Measurements from ENCODE around the gene CEMIP. TPM values are rescaled to one million over a fixed set of nuclear protein-coding genes. Genes with fewer than 3 reads are reported as not detected.

CEMIP gene
- total and polyA plus RNA-seq, 5 experiments from 2014 or later: 0.13 TPM; not detected in 4

DNA sequence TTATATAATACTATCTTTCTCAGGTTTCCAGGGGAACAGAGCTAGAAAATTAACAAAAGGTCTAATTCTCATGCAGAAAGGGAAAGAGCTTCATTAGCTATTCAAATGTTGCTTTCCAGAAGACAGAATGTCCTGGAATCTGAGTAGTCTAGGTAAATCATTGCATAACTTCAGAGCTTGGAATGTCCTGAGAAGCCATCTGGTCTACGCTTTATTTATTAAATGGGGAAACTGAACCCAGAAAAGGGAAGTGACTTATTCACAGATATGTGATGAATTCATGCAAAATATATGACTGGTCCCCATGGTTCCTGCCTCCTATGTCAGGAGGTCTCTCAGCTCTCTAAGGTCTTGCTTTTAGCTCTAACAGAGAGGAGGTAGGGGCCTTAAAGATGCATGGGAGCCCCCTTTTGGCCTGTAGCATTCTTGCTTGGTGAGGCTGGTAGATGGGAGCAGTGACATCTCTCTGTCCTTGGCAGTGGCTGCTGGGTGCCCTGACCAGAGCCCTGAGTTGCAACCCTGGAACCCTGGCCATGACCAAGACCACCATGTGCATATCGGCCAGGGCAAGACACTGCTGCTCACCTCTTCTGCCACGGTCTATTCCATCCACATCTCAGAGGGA, 99.2 kb downstream of the CEMIP start:
- H3K27me3 Mint-ChIP-seq: peaks cover 2 to 28% (median 4%) of the 10 kb centered on the region in 5 donors
- H3K9me3 Mint-ChIP-seq: no peaks in the 10 kb centered on the region
- POLR2A ChIA-PET: no interaction called here
- DNase-seq (no peak), ATAC-seq (no peak)
- H3K4me3 Mint-ChIP-seq: no peak overlapping the region
- H3K4me1 Mint-ChIP-seq: peaks cover 0 to 5% (median 0%) of the 10 kb centered on the region in 4 donors
- H3K36me3 Mint-ChIP-seq: no peaks in the 10 kb centered on the region
- H3K27ac Mint-ChIP-seq: no peak overlapping the region

DNA sequence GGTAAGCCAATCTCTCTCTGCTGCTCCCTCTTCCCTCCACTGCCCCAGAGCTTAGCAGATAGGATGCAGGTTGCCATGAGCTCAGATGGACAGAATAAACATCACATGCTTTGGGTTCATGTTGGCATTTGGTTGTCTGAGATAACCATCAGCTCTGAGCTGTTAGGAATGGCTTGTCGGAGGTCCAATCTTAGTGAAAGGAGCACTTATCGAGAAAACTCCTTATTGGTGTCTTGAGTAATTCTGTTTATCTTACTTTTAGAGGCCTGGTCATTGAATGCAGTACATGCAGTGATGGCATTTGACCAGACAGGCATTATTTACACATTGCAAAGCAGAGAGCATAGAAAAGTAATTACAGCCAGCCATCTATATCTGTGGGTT, 99.7 kb downstream of the CEMIP start:
- Mint-ChIP-seq H3K9me3 (no peaks in the 10 kb centered on the region), H3K36me3 (no peaks in the 10 kb centered on the region), H3K27ac (no peak overlapping the region), H3K4me1 (peaks cover 0 to 5% (median 0%) of the 10 kb centered on the region in 4 donors), H3K27me3 (peaks cover 2 to 28% (median 4%) of the 10 kb centered on the region in 5 donors), H3K4me3 (no peak overlapping the region)
- POLR2A ChIA-PET: no interaction called here
- ATAC-seq (no peak), DNase-seq (no peak)

DNA sequence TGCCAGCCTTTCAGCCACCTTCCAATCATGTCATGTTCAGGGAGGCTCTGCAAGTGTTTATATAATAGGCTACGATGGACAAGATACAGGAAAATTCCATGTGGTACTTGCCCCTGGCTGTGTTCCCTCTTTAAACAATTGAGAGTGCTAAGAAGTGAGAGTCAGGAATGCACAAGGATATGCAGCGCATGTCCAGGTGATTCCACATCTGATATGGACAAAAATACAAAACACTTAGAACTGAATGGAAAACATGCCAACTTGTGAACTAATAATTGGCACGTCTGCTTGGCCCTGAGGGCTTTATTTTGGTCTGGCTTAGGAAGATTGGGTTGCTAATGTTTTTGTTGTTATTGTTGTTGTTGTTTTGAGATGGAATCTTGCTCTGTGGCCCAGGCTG, 100.9 kb downstream of the CEMIP start:
- POLR2A ChIA-PET: no interaction called here
- no peak overlapping the region for H3K4me3 Mint-ChIP-seq
- H3K27me3 Mint-ChIP-seq: peaks cover 2 to 28% (median 5%) of the 10 kb centered on the region in 5 donors
- H3K27ac Mint-ChIP-seq: no peak overlapping the region
- H3K4me1 Mint-ChIP-seq: peaks cover 0 to 5% (median 0%) of the 10 kb centered on the region in 4 donors
- ATAC-seq (no peak), DNase-seq (no peak)
- H3K9me3 Mint-ChIP-seq: no peaks in the 10 kb centered on the region
- H3K36me3 Mint-ChIP-seq: no peaks in the 10 kb centered on the region

DNA sequence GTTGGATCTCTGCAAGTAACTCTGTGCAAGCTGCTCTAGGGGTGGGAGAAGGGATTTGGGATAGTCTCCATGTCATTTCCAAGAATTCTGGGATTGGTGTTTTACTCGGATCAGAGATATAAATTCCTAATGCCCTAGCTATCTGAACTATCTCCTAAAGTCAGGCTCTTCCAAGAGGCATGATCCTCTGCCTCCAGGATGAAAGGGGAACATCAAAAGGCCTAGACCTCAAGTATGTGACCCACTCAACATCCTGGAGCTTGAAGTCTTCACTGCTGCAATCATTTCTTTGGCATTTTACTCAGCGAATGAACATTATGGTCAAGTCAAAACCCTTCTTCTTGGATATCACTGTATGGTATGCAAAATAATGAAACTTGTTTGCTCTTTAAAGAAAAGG, 104.5 kb downstream of the CEMIP start:
- no peaks in the 10 kb centered on the region for H3K9me3 Mint-ChIP-seq
- H3K27me3 Mint-ChIP-seq: peaks cover 0 to 4% (median 2%) of the 10 kb centered on the region in 5 donors
- no peak overlapping the region for H3K27ac Mint-ChIP-seq
- POLR2A ChIA-PET: no interaction called here
- H3K4me1 Mint-ChIP-seq: peaks cover 0 to 9% (median 3%) of the 10 kb centered on the region in 4 donors
- H3K36me3 Mint-ChIP-seq: peaks cover 0 to 5% (median 0%) of the 10 kb centered on the region in 3 donors
- H3K4me3 Mint-ChIP-seq: no peak overlapping the region
- no peak for ATAC-seq
- no peak for DNase-seq

DNA sequence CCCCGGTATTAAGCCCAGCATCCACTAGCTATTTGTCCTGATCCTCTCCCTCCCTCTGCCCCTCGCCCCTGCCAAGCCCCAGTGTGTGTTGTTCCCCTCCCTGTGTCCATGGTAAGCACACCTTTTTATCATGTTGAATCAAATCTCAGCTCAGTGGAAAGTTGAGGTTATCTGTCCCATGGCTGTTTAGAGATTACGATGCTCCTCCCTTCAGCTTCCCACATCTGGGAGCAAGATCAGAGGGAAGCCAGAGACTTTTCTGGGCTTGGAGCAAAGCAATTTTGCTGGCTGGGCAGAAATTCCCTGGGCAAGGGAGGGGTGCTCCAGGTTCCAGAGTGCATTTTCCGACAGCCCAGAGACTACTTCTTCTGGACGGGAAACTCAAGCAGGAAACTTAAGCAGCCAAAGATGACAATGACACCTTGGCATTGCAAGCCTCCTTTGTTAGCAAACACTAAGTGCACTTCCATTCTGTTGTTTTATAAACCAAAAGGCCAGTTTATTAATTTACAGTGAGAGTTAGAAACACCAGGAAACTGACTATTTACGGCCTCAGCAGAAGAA, 105.9 kb downstream of the CEMIP start:
- Mint-ChIP-seq H3K4me1 (peaks cover 0 to 10% (median 8%) of the 10 kb centered on the region in 4 donors), H3K9me3 (no peaks in the 10 kb centered on the region), H3K27ac (no peak overlapping the region), H3K27me3 (peaks cover 0 to 4% (median 2%) of the 10 kb centered on the region in 5 donors), H3K36me3 (peaks cover 0 to 5% (median 0%) of the 10 kb centered on the region in 3 donors), H3K4me3 (no peak overlapping the region)
- ATAC-seq (no peak), DNase-seq (no peak)
- POLR2A ChIA-PET: no interaction called here

DNA sequence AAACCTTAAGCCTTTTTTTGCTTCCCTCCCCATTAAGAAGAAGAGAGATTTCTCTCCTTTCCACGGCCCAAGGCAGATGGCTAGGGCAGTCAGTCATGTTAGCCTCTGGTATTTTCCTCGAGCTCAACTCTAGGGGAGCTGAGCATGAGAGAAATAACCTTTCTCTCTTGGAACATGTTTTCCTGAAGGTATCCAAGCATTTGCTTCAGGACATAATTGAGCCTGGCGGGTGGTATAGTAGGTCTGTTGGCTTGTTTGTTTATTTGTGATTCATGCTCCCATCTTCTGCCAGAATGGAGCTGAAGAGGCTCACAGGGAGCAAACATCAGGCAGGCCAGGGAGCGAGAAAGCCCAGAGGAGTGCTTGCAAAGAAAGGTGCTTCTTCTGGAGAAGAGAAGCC, 108.0 kb downstream of the CEMIP start:
- ATAC-seq (no peak), DNase-seq (no peak)
- peak overlapping the region in 2 of 10 donors; percentile 7 to 36 for H3K27ac Mint-ChIP-seq
- no peaks in the 10 kb centered on the region for H3K9me3 Mint-ChIP-seq
- peaks cover 0 to 4% (median 0%) of the 10 kb centered on the region in 5 donors for H3K27me3 Mint-ChIP-seq
- peaks cover 0 to 10% (median 0%) of the 10 kb centered on the region in 3 donors for H3K36me3 Mint-ChIP-seq
- H3K4me1 Mint-ChIP-seq: peaks cover 7 to 10% (median 8%) of the 10 kb centered on the region in 4 donors
- POLR2A ChIA-PET: no interaction called here
- no peak overlapping the region for H3K4me3 Mint-ChIP-seq

DNA sequence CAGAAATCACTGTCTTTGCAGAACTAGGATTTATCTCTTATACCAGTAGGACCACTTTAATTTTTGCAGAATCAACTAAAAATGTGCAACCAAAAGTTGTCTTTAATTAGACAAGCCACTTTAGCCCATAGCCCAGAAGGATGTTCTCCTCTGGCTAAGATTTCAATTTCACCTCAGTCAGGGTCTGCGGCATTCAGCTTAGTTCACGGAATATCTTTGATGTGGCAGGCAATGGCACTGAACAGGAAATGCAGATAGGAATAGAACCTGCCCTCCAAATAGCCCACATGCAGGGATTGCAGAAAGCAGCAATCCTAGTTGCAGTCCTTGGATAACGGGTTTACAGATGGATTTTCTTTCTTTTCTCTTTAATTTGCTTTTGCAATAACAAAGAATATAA, 109.7 kb downstream of the CEMIP start:
- POLR2A ChIA-PET: no interaction called here
- peak in 1 of 10 donors; percentile 1 for DNase-seq
- Mint-ChIP-seq H3K27me3 (peaks cover 0 to 4% (median 0%) of the 10 kb centered on the region in 5 donors), H3K4me3 (no peak overlapping the region), H3K4me1 (peaks cover 7 to 10% (median 8%) of the 10 kb centered on the region in 4 donors), H3K36me3 (peaks cover 0 to 12% (median 0%) of the 10 kb centered on the region in 3 donors), H3K27ac (no peak overlapping the region), H3K9me3 (no peaks in the 10 kb centered on the region)
- ATAC-seq: peak in 1 of 2 donors; percentile 32

DNA sequence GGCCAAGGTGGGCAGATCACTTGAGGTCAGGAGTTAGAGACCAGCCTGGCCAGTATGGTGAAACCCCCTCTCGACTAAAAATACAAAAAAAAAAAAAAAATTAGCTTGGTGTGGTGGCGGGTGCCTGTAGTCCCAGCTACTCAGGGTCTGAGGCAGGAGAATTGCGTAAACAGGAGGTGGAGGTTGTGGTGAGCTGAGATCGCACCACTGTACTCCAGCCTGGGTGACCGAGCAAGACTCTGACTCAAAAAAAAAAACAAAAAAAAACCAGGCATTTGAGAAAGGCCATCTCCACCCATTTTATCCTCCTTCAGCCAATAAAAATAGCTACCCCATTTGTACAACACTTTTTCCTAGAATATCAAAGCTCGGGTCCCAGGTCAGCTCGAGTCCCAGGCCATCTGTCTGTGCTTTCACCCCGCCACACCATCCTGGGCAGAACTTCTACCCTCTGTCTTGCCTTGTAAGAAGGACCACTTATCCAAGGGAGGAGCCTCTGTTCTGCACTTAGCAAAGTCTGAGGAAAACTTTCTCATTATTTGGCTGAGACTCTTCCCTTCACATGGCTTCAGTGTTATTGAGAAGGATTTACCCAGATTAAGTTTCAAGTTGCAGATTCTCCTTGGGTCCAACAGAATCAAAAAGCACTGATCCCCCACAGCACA, 111.3 kb downstream of the CEMIP start:
- DNase-seq (no peak), ATAC-seq (no peak)
- H3K4me1 Mint-ChIP-seq: peaks cover 7 to 10% (median 8%) of the 10 kb centered on the region in 4 donors
- H3K9me3 Mint-ChIP-seq: peaks cover 0 to 3% (median 0%) of the 10 kb centered on the region in 9 donors
- H3K27ac Mint-ChIP-seq: no peak overlapping the region
- H3K36me3 Mint-ChIP-seq: peaks cover 3 to 16% (median 4%) of the 10 kb centered on the region in 3 donors
- no peak overlapping the region for H3K4me3 Mint-ChIP-seq
- H3K27me3 Mint-ChIP-seq: peaks cover 0 to 3% (median 0%) of the 10 kb centered on the region in 5 donors
- POLR2A ChIA-PET: interaction anchor here (0.6 kb wide), 1 partner anchor 68 kb away, joined by 3 read pairs; no protein-coding TSS in a partner anchor

DNA sequence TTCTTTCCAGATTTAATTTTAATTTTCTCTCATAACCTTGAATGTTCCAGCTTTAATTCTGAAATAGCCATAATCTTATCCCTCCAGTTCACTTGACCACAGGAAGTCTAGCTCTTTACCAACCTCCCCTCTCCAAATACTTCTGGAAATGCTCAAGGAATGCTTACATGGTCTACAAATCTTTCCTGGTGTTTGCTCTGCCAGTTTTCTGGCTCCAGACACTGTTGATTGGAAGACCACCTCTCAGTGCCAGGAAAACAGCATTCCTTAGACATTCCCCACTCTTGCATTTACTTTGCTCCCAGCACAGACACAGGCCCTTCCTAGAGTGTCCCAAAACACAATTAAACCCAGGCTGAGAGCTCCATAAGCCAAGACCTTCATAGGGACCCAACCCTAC, 111.8 kb downstream of the CEMIP start:
- Mint-ChIP-seq H3K4me3 (no peak overlapping the region), H3K36me3 (peaks cover 7 to 21% (median 9%) of the 10 kb centered on the region in 3 donors), H3K4me1 (peaks cover 5 to 10% (median 8%) of the 10 kb centered on the region in 4 donors), H3K9me3 (peaks cover 0 to 8% (median 1%) of the 10 kb centered on the region in 9 donors), H3K27me3 (peaks cover 0 to under 1% (median 0%) of the 10 kb centered on the region in 5 donors), H3K27ac (peak overlapping the region in 1 of 10 donors; percentile 75)
- POLR2A ChIA-PET: interaction anchor here (0.6 kb wide), 1 partner anchor 68 kb away, joined by 3 read pairs; no protein-coding TSS in a partner anchor
- no peak for ATAC-seq
- no peak for DNase-seq

DNA sequence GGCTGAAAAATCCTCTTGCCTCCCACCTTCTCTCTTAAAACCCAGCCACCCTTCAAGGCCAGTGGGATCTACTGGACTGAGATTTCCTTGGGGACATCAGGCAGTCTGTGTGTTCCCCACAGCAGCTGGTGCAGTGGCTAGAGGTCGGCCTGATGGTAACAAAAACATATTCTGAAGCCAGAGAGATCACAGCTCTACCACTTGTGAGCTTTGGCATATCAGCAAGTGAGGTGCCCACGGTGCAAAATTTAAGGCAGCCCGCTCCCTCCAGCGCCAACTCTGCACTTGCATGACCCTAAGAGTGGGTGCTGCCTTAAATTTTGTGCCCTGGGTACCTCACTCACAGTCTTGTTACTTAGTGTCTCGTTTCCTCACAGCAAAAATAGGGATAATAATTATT, 113.2 kb downstream of the CEMIP start:
- ATAC-seq: no peak
- DNase-seq: no peak
- peaks cover 3 to 10% (median 8%) of the 10 kb centered on the region in 4 donors for H3K4me1 Mint-ChIP-seq
- POLR2A ChIA-PET: no interaction called here
- no peak overlapping the region for H3K27ac Mint-ChIP-seq
- H3K4me3 Mint-ChIP-seq: no peak overlapping the region
- H3K9me3 Mint-ChIP-seq: peaks cover 0 to 15% (median 7%) of the 10 kb centered on the region in 9 donors
- peaks cover 12 to 33% (median 22%) of the 10 kb centered on the region in 3 donors for H3K36me3 Mint-ChIP-seq
- no peaks in the 10 kb centered on the region for H3K27me3 Mint-ChIP-seq

DNA sequence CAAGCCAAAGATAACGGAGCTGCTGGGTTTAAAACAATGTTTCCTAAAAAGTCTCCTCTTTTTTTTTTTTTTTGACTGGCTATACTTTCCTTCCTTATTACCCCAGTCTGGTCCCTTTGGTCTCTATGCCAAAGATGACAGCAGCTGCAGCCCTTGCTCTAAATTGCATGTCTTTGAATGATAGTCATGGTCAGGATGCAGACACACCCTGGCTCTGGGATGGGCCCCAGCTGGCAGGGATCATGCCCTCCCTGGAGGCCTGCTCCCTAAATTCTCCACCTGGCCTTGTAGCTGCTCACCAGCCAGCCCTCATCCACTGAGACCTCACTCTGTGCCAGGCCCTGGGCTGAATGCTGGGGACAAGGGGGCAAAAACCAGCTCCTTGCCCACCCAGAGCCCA, 114.6 kb downstream of the CEMIP start:
- POLR2A ChIA-PET: no interaction called here
- no peak for ATAC-seq
- peaks cover 0 to 15% (median 7%) of the 10 kb centered on the region in 9 donors for H3K9me3 Mint-ChIP-seq
- H3K36me3 Mint-ChIP-seq: peaks cover 12 to 34% (median 24%) of the 10 kb centered on the region in 3 donors
- H3K27ac Mint-ChIP-seq: no peak overlapping the region
- peaks cover 0 to 9% (median 5%) of the 10 kb centered on the region in 4 donors for H3K4me1 Mint-ChIP-seq
- no peaks in the 10 kb centered on the region for H3K27me3 Mint-ChIP-seq
- no peak overlapping the region for H3K4me3 Mint-ChIP-seq
- no peak for DNase-seq

DNA sequence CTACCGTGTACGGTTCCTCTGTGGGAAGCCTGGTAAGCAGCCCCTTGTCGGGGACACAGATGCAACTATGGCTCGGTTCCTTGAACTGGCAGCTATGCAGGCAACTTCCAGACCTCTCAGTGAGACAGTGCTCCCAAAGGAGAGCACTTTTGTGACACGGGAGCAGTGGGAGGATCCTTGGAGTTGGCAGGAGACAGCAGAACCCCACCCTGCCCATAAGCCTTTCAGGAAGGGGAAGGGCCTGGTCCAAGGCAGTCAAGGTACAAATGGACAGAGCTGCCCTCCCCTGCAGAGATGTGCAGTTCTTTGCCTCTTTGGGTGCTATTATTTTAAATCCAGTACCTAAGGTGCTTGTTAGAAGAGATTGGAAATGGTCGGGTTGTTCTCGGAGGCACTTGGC, 115.9 kb downstream of the CEMIP start:
- peaks cover 16 to 34% (median 24%) of the 10 kb centered on the region in 3 donors for H3K36me3 Mint-ChIP-seq
- peaks cover 0 to 15% (median 7%) of the 10 kb centered on the region in 9 donors for H3K9me3 Mint-ChIP-seq
- DNase-seq (no peak), ATAC-seq (no peak)
- peak overlapping the region in 1 of 10 donors; percentile 29 for H3K27ac Mint-ChIP-seq
- H3K4me1 Mint-ChIP-seq: peaks cover 0 to 9% (median 0%) of the 10 kb centered on the region in 4 donors
- H3K4me3 Mint-ChIP-seq: no peak overlapping the region
- POLR2A ChIA-PET: no interaction called here
- no peaks in the 10 kb centered on the region for H3K27me3 Mint-ChIP-seq

DNA sequence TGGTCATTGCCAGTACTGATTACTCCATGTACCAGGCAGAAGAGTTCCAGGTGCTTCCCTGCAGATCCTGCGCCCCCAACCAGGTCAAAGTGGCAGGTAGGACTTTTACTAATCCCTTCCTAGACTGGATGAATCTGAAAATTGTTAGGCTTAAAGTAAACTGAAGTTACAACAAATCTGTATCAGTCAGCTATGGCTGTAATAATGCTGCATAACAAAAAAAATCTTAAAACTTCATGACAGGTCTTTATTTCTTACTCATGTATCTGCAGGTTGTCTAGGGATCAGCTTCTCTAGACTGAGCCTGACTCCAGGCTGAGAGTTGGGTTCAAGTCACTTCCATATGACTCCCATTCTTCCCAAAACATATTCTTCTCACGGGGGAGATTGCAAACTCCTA, 116.8 kb downstream of the CEMIP start:
- Mint-ChIP-seq H3K27ac (no peak overlapping the region), H3K9me3 (peaks cover 0 to 15% (median 7%) of the 10 kb centered on the region in 9 donors), H3K27me3 (no peaks in the 10 kb centered on the region), H3K4me3 (no peak overlapping the region), H3K4me1 (peaks cover 0 to 4% (median 0%) of the 10 kb centered on the region in 4 donors), H3K36me3 (peaks cover 16 to 34% (median 24%) of the 10 kb centered on the region in 3 donors)
- ATAC-seq: no peak
- DNase-seq: no peak
- POLR2A ChIA-PET: no interaction called here

All from naive thymus-derived CD8-positive, alpha-beta T cell (primary cell).